IPS DF 4.7 (cell line): ENCODE results near the gene DIDO1.

ENCODE experiments used
- DNase-seq: peaks from one replicate; pipeline ENCODE4 v3.0.0-alpha.2; 2013; ENCODE audit warnings: low spot score; ENCODE audit errors: extremely low read depth

The DIDO1 gene

GRCh38 chr20:62926229-62927127 lies at the start of gene DIDO1:
TSS of gene DIDO1 (minus strand) at chr20:62926505.
- no peak for DNase-seq

GRCh38 chr20:62975251-62975760 lies 49.0 kb upstream of the DIDO1 start:
- no peak for DNase-seq

DNA sequence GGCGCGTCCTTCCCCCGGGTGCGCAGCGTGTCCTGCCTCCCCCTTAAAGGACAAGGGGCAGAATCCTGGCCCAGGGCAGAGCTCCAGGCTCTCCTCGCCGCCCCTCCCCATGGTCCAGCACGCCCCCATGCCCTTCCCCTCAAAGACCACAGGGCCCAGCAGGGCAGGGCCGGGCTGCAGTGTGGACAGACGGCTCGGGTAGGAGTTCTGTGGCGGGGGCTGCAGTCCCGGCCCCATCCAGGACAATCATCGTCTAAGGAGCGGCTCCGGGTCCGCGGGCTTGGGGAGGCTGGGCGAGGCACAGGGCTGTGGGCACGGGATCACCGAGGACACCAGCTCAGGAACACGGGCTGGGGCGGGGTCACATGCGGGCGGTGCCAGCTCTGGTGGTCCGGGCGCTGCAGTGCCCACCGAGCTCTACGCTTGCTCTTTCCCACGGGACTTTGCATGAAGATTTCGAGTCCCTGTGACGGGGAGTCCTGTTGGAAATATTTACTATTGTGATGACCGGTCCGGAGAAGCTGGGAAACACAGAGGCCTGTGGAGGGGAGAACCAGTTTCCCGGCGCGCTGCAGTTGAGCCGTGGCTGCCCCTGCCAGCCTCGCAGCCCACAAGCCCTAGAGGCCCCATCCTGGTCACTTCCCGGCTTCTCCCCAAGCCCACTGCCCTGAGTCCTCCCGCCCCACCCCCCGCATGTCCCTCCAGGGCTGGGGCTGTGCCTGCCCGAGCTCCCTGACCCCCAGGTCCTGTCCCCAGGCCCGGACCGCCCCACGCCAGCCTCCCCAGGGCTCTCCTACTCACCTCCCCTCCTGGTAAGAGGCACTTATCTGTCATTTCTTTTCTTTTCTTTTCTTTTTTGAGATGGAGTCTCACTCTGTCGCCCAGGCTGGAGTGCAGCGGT lies 46.8 kb upstream of the DIDO1 start:
- no peak for DNase-seq

GRCh38 chr20:62971950-62972844 lies 45.9 kb upstream of the DIDO1 start:
- DNase-seq = peak; percentile 46

GRCh38 chr20:62971211-62971949 lies 45.1 kb upstream of the DIDO1 start:
- DNase-seq = no peak

GRCh38 chr20:62970307-62971210 lies 44.3 kb upstream of the DIDO1 start:
- DNase-seq = no peak

- DNase-seq = no peak
Measured at GRCh38 chr20:62969939-62970306, 43.6 kb upstream of the DIDO1 start.

GRCh38 chr20:62969179-62969760 lies 43.0 kb upstream of the DIDO1 start:
- DNase-seq = no peak

GRCh38 chr20:62968378-62969178 lies 42.3 kb upstream of the DIDO1 start:
- no peak for DNase-seq

DNA sequence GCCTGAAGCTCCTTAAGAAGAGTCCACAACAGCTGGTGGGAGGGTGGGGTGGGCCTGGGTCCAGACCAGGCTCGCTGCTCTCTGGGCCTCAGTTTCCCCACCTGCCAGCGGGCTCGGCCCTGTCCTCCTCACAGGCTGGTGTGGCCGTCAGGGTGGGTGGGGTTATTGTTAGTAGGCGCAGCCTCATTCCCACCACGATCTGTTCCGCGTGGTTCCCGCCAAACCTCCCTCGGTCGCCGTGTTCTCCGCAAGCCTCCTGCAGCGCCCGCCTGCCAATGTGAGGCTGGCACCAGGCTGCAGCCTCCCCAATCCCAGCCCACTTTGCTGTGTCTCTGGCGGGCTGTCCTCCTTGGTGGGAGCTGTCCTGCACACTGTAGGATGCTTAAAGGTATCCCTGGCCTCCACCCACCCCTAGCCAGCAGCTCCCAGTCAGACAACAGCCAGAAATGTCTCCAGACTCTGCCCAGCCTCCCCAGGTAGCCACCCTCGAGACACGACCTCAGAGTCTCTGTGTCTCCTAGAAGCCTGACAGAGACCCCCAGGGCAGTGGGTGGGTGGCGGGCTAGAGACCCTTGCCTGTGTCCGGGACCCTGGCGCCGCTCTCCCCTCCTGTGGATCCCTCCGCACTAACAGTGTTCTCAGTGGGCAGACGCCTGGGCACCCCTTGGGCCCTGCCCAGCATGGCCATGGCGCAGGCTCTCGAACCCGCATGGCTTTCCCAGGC lies 41.5 kb upstream of the DIDO1 start:
- no peak for DNase-seq

DNA sequence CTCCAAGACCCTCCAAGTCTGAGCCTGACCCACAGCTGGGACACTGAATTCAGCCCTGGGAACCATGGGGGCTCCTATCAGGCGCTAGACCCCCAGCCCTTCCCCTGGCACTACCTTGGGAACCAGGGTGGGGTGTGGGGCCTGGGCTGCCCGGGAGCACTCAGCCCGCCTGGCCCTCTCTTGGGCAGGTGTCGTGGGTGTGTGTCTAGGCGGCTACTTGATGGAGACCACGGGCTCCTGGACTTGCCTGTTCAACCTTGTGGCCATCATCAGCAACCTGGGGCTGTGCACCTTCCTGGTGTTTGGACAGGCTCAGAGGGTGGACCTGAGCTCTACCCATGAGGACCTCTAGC lies 40.8 kb upstream of the DIDO1 start:
- DNase-seq = no peak

GRCh38 chr20:62966212-62967148 lies 40.2 kb upstream of the DIDO1 start:
- DNase-seq = no peak

GRCh38 chr20:62965363-62965771 lies 39.1 kb upstream of the DIDO1 start:
- DNase-seq = no peak

GRCh38 chr20:62964700-62965099 lies 38.4 kb upstream of the DIDO1 start:
- no peak for DNase-seq

GRCh38 chr20:62963614-62964397 lies 37.5 kb upstream of the DIDO1 start:
- no peak for DNase-seq
